ENCODE measurements around the gene CALD1.

DNA sequence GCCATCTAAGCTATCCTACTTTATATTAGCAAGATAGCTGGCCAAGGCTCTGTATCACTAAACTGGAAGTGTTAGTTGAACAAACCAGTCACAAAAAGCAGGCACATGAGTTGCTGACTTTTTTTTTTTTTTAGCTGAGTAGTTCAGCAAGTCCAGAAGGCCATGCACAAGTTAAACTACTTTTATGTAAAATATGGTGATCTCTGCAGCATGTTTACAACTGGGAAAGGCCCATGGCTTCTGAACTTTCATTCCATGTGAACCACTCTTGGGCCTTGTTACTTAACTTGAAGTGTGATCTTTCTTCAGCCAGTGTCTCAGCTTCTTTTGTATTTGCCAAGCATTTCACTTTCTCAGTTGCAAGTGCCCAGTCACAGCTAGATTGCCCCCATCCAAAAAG, 78.5 kb downstream of the CALD1 start:
- TF ChIP-seq POLR2A (IDR thresholded peaks at IDR 0.05; ENCODE audit: low read depth, low read length) (no peak), POLR2AphosphoS5 (IDR thresholded peaks at IDR 0.05; ENCODE audit: low read depth, low read length) (no peak), TAF1 (IDR thresholded peaks at IDR 0.05; ENCODE audit: low read depth, low read length) (no peak), PAX5 (IDR thresholded peaks at IDR 0.05; ENCODE audit: insufficient read depth, low read length, severe bottlenecking) (no peak)

Measured in GM12891 (cell line).